GM12891 (cell line): ENCODE data around the gene PAQR5.

Source experiments
- POLR2A ChIP-seq: IDR thresholded peaks from 2 replicates; pipeline ENCODE4 v1.6.1; 2011; ENCODE audit warnings: low read depth, low read length, control low read depth
- POLR2AphosphoS5 ChIP-seq: IDR thresholded peaks from 2 replicates; pipeline ENCODE4 v1.6.1; 2011; ENCODE audit warnings: low read depth, low read length, control low read depth
- TAF1 ChIP-seq: IDR thresholded peaks from 2 replicates; pipeline ENCODE4 v1.6.1; 2011; ENCODE audit warnings: low read depth, low read length, control low read depth

- TF ChIP-seq POLR2A (no peak), TAF1 (no peak), POLR2AphosphoS5 (no peak)
These were observed 45.5 kb downstream of the PAQR5 start for GRCh38 chr15:69344238-69344637.
